Left ventricle myocardium superior (tissue), 1 donor: ENCODE measurements around the gene ASNSD1. TPM values are rescaled to one million over a fixed set of nuclear protein-coding genes. Genes with fewer than 3 reads are reported as not detected.
A peak's percentile ranks its signal among the peaks of the same experiment; 100 is the strongest.
"Not testable (repeated sequence)": the region's sequence is repeated elsewhere in the genome, so short reads cannot be mapped to it uniquely, and the experiment has no call there.

Experiments
- ATAC-seq: fragments of 200-7000 bp; cut with Tn5 transposase; one replicate; pipeline ENCODE4 v1.9.1; 2020; ENCODE audit warnings: mild to moderate bottlenecking, moderate library complexity
- DNase-seq: peaks from one replicate; pipeline ENCODE4 v3.0.0-alpha.2; 2020
- intact Hi-C: fragments of 100-400 bp; cut with micrococcal nuclease; formaldehyde crosslinking; loops from one replicate; pipeline ENCODE4 v1.11.0; 2022
- total RNA-seq: library from RNA; stranded (reverse); fragmentation: NEBNext Ultra II Directional; extraction: Animal tissue kit (Norgen Biotek cat#: 25700); gene quantifications from one replicate; pipeline ENCODE4 v1.2.1, GENCODE V29; 2021
- donor health status: DM: no; HTN: yes; CAD: no; lungs with severe emphysema.

ASNSD1 gene
- total RNA-seq, 1 donor from 2014 or later: 33.0 TPM

DNA sequence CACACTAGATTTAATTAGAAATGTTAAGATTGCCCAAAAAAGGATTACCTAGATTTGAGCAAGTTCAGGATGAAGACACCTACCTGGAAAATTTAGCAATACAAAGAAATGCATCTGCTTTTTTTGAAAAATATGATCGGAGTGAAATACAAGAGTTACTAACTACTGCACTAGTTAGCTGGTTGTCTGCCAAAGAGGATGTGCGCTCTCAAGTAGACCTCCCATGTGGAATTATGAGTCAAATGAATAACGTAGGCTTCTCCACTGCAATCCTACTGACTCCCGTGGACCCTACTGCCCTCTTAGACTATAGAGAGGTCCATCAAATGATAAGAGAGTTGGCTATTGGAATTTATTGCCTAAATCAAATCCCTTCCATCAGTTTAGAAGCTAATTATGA, 15.2 kb downstream of the ASNSD1 start:
- intact Hi-C loops: no loop called here
- no peak for ATAC-seq
- no peak for DNase-seq

DNA sequence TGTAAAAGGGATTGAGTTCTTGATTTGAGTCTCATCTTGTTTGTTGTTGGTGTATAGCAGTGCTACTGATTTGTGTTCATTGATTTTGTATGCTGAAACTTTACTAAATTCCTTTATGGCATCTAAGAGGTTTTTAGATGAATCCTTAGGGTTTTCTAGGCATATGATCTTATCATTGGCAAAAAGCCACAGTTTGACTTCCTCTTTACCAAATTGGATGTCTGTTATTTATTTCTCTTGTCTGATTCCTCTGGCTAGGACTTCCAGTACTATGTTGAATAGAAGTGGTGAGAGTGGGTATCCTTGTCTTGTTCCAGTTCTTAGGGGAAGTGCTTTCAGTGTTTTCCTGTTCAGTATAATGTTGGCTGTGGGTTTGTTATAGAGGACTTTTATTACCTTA, 18.0 kb downstream of the ASNSD1 start:
- no peak for ATAC-seq
- no peak for DNase-seq
- intact Hi-C loops: no loop called here

DNA sequence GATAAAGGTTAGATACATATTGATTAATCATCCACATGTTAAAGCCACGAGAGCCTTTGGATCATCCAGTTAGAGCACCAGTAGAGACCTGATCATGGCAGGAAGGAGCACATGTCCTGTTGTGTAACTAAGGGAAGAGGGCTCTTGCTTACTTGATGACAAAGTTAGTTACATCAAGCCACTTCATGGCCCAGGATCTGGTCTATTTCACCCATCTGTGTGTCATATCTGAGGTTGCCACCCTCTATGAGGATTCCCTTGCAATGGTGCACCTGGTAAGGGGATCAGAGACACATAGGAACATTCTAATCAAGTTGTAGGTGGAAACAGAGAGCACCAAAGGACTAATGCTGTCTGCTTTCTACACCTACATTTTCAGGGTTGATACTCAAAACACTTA, 19.9 kb downstream of the ASNSD1 start:
- DNase-seq: no peak
- ATAC-seq: no peak
- intact Hi-C loops: no loop called here

DNA sequence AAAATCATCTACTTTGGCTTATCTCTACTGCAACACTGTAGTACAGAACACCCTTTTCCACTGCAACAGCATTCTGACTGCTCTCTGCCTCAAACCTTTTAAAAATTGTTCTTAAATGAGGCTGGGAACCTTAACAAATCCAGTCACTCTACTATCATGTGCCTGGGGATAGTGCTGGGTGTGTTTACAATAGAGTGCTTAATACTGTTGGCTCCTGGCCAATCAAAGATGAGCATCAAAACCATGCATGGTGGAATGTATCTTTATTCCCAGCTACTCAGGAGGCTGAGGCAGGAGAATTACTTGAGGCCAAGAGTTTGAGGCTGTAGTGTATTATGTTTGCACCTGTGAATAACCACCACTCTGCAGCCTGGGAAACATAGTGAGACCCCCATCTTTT, 20.6 kb downstream of the ASNSD1 start:
- ATAC-seq: no peak
- intact Hi-C loops: no loop called here
- DNase-seq: no peak

DNA sequence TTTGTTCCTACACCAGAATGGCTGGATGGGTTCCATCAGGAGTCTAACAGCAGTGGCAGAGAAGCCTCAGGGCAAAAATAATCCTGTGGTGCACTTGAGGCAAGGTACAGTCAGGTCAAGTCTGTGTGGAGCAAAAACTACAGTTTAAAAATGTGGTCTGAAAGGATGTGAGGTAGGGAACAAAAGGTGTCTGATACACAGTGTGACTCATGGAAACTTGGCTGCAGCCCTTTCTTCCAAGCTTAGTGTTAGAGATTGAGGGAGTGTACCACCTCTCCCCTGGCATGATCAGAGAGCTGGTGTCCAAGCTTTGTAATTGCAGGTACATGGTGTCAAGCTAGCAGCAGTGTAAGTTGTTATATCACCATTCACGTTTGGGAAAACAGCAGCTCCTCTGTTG, 22.1 kb downstream of the ASNSD1 start:
- intact Hi-C loops: no loop called here
- DNase-seq (no peak), ATAC-seq (peak; percentile 32)

DNA sequence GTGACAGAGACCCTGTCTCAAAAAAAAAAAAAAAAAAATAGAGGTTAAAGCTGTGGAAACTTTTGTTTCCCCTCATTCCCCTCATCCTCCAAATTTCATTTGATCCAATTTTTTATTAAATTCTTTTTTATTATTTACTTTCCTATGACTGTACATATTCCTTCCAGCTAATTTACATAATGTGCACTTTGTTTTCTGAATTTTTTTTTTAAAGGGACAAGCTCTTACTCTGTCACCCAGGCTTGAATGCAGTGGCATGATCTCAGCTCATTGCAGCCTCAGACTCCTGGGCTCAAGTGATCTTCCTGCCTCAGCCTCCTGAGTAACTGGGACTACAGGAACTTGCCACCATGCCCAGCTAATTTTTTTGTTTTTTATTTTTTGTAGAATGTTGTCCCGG, 23.6 kb downstream of the ASNSD1 start:
- intact Hi-C loops: no loop called here
- ATAC-seq: no peak
- no peak for DNase-seq

DNA sequence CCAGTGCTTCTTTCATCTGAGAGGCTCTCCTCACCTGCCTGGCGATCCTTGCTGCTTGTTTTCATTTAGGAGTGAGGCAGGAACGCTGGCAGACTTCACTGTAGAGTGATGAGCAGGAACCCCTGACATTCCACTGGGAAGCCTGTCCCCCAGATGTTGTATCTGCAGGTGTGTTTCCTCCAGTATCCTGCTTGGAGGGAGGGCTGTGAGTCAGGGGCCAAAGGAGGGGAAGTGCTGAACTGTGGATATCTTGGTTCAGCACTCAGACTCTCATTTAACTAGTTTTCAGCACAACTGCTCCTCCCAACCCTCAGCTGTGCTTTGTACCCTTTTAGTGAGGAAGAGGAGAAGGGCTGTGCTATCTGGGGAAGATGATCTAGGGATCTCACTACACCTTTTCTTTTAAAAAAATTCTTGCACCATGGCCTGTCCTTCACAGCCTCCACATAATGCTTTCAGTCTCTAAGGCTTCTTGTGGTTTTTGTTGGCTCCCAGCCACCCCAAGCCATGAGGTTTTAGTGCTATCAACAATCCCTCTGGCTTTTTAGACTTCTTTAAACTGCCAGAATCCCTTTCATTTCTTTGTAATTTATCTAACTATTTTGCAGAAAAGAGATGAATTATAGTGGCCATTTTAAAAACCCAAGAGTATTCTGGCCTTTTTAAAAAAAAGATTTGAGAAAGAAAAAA, 24.4 kb downstream of the ASNSD1 start:
- ATAC-seq: peak; percentile 45
- intact Hi-C loops: no loop called here
- peak; percentile 51 for DNase-seq

DNA sequence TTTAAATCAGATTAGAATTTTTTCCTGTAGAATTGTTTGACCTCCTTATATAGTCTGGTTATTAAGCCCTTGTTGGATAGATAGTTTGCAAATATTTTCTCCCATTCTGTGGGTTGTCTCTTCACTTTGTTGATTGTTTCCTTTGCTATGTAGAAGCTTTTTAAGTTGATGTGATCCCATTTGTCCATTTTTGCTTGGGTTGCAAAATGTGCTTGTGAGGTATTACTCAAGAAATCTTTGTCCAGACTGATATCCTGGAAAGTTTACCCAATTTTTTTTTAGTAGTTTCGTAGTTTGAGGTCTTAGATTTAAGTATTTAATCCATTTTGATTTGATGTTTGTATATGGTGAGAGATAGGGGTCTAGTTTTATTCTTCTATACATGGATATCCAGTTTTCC, 26.5 kb downstream of the ASNSD1 start:
- DNase-seq, ATAC-seq, intact Hi-C loops: not testable (repeated sequence)

DNA sequence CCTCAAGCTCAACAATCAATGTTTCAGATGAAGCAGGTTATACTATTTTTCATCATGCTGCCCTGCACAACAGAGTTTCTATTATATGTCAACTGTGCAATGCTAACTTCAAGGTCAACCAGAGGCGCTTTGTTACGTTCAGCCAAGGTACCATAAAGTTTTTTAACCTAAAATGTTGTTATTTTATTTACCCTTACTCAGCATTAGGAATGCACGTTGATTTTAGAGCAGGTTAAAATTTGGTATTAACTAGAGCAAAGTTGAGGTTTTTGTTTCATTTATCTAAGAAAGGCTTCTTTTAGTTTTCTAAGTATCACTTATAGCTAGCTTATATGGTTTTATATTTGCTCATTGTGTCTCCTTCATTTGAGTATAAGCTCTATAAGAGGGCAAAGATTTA, 35.0 kb downstream of the ASNSD1 start:
- ATAC-seq (no peak), DNase-seq (no peak)
- intact Hi-C loops: loop anchor here (5.0 kb wide), 1 partner anchor 34 kb away; the partner anchor contains the start of gene ASNSD1

DNA sequence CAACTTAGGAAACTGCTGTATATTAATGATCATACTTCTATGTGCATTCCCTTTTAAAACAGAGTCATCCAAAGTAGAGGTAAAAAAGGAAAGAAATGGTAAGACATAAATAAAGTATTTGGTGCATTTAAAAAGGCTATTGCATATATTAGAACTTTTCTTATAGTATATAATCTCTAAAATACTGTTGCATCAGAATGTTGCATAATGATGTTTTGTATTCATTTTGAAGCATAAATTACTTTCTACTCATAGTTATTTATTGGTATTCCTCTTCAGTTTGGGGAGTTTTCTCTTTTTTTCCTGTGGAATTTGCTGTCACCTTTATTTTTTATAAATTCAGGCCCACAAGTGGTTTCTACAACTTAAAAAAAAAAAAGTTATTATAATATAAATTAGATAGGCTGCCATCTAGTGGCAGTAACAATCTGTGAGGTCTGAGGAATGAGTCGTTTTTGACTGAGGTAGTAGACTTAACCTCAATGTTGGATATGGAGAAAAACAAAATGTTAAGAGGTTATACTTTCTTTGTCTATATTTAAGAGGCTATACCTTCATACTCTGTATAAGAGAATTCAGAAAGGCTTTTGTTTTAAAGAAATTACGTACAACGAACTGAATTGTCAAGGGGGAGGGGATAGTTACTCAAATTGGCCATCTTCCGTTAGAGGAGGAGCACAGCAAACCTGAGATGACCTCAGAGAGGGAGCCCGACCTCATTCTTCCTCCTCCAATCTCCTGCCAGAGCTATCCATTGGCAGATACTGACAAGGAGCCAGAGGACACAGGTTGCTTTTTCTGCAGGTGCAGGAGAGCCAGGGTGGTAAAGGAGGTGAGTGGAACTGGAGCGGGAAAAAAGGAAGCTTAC, 37.0 kb downstream of the ASNSD1 start:
- intact Hi-C loops: loop anchor here (5.0 kb wide), 1 partner anchor 36 kb away; the partner anchor contains the start of gene ASNSD1
- DNase-seq (no peak), ATAC-seq (peak; percentile 62)

DNA sequence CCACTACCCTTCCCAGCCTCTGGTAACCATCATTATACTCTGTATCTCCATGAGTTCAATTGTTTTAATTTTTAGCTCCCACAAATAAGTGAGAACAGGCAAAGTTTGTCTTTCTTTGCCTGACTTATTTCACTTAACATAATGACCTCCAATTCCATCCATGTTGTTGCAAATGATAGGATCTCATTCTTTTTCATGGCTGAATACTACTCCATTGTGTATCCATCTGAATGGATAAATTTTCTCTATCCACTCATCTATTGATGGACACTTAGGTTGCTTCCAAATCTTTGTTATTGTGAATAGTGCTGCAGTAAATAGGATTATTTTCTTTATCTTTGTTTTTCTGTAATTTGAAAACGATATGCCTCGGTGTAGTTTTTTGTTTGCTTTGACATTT, 39.4 kb downstream of the ASNSD1 start:
- ATAC-seq: no peak
- DNase-seq: no peak
- intact Hi-C loops: no loop called here

DNA sequence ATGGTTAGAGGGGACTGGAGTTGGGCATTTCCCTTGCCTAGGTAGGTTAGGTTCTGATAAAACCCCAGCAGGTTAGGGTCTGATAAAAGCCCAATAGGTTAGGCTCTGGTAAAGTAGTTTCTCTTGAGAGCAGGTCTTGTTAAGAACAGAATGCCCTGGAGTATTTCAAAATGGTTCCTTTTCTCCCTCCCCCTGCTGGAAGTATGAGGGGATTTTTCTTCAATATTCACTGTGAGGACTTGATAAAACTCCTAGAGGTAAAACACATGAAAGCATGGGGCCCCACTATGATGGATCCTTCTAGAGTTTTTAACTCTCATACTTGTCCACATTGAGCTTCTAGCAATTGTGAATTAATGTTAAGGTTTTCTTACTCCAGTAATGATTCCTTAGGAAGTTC, 40.8 kb downstream of the ASNSD1 start:
- intact Hi-C loops: no loop called here
- ATAC-seq (no peak), DNase-seq (no peak)

DNA sequence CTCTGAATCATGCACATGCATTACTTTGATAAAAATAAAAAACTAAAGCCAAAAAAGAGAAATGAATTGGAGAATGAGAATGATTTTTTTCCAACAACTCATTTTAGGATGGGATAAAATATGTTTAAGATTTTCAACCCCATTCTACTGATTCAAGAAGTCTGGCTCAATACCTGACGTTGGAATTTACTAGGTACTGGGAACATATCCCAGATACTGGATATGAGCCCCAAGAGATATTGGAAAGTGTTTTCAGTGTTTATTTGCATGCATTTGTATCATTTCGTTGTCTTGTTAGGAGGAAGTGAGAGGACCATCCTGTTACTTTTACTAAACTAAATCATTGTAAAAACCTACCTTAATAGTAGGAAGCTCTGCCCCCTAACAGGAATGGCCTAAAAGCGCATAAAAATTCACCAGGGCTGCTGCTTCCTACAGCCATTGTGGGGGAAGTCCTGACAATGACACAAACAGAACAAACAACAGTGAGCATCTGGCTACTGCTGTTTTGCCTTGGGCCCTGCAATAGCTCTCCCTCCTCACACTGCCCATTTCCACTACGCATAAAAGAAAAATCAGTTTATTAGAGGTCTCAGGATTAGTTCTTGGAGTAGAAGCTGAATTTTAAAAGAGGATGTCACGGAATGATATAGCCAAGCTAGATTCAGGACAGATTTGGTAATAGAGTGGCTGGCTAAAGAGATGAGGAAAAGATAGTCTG, 48.4 kb downstream of the ASNSD1 start:
- no peak for ATAC-seq
- no peak for DNase-seq
- intact Hi-C loops: no loop called here

DNA sequence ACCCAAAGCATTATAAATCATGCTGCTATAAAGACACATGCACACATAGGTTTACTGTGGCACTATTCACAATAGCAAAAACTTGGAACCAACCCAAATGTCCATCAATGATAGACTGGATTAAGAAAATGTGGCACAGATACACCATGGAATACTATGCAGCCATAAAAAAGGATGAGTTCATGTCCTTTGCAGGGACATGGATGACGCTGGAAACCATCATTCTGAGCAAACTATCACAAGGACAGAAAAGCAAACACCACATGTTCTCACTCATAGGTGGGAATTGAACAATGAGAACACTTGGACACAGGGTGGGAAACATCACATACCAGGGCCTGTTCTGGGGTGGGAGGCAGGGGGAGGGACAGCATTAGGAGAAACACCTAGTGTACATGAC, 56.3 kb downstream of the ASNSD1 start:
- DNase-seq, intact Hi-C loops, ATAC-seq: not testable (repeated sequence)

DNA sequence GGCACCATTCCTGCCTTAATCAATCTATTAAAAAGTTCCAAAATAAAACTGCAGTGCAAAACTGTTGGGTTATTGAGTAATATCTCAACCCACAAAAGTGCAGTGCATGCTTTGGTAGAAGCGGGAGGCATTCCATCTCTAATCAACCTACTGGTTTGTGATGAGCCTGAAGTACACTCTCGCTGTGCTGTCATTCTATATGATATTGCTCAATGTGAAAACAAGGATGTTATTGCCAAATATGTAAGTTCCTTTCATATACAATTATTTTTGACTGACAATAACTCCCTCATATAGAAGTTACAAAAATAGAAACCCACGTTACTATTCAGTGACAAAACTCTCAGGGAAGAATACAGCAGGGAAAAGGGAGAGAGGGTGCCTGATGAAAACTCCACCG, 58.3 kb downstream of the ASNSD1 start:
- intact Hi-C loops: no loop called here
- no peak for DNase-seq

More for the DNA sequence above, 58.3 kb downstream of the ASNSD1 start:
- no peak for ATAC-seq

Other genes with a start within 250 kb of the ASNSD1 start
- gene WDR75, start 220.0 kb upstream of the ASNSD1 start, total RNA-seq: 15.1 TPM
- 57.5 TPM for gene SLC40A1, start 80.7 kb upstream of the ASNSD1 start, total RNA-seq
- gene ANKAR, start 13.2 kb downstream of the ASNSD1 start, total RNA-seq: 8.8 TPM
- gene OSGEPL1, start 101.3 kb downstream of the ASNSD1 start, total RNA-seq: 12.6 TPM
- gene ORMDL1, start 122.9 kb downstream of the ASNSD1 start, total RNA-seq: 21.4 TPM
- 12.3 TPM for gene PMS1, start 123.0 kb downstream of the ASNSD1 start, total RNA-seq